ENCODE results near the gene UTY.

UTY gene

DNA sequence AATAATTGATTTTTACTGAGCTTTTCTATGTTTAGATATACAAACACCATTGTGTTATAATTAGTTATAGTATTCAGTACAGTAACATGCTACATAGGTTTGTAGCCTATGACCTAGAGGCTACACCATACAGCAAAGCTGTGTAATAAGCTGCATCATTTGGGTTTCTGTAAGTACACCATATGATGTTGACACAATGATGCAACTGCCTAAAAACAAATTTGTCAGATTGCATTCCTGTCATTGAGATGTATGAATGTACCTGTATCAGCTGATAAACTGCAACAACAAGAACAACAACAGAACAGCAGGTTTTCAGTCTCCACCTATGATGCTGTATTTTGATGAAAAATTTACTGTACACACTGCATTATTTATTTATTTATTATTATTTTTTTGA is 64.3 kb downstream of the UTY start:
- no peak for DNase-seq (ENCODE audit: low read depth, low spot score)

DNA sequence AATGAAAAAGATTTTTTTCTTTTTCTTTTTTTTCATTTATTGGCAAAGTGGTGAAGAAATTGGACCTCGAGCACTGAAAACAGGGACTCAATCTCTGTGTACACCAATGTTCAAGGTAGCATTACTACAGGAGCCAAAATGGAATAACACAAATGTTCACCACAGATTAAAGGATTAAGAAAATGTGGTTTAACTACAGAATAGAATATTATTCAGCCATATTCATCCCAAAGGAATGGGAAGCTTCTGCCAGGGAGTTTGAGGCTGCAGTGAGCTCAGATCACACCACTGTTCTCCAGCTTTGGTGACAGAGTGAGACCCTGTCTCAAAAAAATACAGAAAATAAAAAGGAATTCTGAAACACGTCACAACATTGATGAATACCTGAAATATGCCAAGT is 81.0 kb downstream of the UTY start:
- no peak for DNase-seq (ENCODE audit: low read depth, low spot score)

DNA sequence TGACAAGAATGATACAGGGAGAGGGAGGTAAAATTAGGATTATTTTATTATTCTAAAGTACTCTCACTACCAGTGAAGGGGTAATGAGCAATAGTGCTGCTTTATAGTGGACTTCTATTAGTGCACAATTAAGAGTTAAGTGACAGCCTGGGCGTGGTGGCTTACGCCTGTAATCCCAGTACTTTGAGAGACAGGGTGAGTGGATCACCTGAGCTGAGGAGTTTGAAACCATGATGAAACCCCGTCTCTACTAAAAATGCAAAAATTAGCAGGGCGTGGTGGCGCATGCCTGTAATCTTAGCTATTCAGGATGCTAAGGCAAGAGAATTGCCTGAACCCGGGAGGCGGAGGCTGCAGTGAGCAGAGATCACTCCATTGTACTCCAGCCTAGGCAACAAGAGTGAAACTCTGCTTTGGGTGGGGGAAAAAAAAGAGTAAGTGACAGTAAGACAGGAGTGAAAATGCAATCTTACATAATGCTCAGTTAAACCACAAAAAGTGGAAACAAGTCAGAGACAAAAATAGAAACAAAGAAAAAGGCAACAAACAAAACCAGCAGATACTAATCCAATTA is 98.6 kb downstream of the UTY start:
- DNase-seq (ENCODE audit: low read depth, low spot score), result no peak

DNA sequence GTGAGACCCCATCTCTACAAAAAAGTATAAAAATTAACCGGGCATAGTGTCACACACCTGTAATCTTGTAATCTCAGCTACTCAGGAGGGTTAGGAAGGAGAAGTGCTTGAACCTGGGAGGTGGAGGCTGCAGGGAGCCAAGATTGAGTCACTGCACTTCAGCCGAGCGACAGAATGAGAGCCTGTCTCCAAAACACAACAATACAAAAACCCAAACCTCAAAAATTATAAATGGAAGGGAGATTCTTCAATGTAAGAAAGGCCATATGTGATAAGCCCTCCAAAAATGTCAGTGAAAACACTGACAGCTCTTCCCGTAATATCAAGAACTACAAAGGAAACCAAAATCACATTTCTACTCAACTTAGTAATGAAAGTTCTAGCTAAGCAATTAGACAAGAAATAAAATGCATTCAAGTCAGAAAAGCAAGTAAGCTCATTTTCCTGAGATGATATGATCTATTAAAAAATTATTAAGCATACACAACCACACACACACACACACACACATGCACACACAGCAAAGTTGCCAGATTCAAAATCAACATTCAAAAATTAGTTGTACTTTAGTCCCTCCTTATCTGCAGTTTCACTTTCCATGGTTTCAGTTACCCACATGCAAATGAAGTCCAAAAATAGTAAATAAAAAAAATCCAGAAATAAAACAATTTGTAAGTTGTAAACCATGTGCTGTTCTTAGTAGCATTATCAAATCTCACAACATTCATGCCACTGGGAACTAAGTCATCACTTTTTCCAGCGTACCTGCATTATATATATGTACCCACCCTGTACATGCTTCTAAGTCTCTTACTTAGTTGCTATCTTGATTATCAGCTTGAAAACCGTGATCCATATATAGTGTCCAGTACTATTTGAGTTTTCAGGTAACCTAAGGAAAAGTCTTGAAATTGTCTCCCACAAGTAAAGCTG is 108.7 kb downstream of the UTY start:
- DNase-seq (ENCODE audit: low read depth, low spot score), result no peak

DNA sequence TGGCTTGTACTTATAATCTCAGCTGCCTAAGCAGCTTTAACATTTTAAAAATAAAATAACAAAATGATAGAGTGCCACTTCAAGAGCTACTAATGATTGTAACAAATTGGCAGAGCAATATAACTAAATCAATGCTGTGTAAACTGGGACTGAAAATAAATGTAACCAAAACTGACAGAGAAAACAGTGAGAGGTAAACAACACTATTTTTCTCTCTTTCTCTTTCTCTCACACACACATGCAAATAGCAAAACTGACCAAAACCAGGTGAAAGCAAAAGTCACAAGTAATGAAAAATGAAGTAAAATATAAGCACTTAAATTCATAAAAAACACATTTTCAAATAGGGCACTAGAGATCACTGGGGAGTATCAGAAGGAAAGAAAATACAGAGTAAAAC is 109.6 kb downstream of the UTY start:
- DNase-seq (ENCODE audit: low read depth, low spot score), result no peak

DNA sequence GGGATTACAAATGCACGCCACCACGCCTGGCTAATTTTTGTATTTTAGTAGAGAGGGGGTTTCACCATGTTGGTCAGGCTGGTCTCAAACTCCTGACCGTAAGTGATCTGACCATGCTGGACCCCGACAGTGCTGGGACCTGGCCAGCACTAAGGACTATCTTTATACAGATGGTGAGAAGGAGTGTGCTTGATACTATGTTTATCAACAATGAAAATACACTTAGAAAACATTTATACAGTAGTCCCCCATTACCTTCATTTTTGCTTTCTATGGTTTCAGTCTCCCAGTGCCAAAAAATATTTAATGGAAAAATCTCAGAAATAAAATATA is 111.4 kb downstream of the UTY start:
- DNase-seq (ENCODE audit: low read depth, low spot score), result no peak

DNA sequence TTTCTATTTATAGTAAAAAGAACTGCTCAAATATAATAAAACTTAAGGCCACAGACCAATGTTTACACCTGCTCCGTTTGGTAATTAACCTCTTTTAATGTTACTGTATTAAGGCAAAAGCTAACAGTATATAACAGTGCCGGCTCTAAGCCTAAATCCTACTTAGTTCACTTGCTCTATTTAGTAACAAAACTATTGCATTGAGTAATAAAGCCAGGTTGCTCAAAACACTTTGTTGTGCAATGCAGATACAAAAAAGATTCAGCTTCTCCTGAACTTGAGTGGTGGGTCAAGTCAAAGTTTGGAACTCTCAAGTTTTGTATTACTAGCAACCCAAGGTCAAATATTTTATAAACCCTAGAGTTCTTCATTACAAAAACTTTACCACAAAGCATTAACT is 116.2 kb downstream of the UTY start:
- no peak for DNase-seq (ENCODE audit: low read depth, low spot score)

DNA sequence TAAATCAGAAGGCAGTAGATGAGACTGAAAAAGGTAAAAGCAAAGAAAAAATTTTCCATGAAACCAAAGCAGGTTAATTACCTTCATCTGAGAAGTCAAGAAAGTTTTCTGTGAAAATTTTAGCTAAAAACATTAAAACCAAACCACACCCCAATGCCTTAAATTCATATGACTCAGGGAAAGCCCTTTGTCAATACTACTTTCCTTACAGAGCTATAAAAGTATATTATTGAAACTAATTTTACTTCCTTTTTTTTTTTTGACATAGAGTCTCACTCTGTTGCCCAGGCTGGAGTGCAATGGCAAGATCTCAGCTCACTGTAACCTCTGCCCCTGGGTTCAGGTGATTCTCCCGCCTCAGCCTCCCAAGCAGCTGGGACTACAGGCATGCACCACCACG is 117.2 kb downstream of the UTY start:
- DNase-seq (ENCODE audit: low read depth, low spot score), result no peak

DNA sequence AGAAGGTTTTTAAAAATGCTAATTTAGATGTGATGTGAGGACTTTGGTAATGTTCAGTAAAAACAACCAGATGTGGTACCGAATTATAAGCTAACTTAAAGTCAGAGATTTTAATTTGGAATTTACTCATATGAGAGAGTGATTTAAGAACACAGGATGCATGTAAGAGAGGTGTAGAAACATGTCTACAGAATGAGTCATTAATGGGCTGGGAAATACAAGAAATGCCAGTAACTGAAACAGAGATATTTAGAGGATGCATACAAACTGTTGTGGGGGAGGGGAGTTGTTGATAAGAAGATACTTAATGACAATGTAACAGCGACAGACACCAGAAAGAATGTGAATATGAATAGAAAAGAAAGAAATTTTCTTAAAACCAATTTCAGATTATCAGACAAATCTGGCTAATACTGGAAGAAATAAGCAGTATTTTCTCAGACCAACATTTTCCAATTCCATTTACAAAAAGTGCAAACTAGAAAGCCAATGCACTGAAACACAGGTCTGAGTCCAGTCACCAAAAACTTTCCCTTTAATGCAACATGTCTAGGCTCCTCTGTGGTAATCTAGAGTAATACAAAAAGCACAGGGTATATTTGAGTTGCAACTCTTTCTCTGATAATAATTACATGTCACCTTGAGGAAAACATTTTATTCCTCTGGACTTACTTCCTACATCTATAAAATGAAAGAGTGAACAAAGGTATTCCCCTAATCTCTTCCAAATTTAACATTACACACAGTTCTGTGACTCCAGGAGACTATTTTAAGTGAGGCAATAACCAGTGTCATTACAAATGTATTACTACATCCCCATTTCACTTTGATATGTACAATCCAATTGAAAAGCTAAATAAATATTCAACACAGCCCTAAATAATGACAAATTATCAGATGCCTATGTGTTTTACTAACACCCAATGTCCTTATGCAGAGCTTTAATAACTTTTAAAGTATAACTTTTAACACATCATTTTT is 117.9 kb downstream of the UTY start:
- no peak for DNase-seq (ENCODE audit: low read depth, low spot score)

DNA sequence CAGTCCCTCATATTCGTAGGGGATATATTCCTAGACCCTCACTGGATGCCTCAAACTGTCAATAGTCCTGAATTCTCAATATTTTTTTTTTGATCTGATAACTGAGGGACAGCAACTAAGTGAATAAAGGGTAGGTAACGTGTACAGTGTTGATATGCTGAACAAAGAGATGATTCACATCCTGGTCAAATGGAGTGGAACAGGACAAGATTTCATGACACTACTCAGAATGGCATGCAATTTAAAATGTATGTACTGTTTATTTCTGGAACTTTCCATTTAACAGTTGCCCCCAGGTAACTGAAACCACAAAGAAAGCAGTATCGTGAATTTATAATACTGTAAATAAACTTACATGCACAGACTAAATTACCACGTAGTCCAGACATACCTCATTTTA is 128.4 kb downstream of the UTY start:
- DNase-seq (ENCODE audit: low read depth, low spot score), result no peak

DNA sequence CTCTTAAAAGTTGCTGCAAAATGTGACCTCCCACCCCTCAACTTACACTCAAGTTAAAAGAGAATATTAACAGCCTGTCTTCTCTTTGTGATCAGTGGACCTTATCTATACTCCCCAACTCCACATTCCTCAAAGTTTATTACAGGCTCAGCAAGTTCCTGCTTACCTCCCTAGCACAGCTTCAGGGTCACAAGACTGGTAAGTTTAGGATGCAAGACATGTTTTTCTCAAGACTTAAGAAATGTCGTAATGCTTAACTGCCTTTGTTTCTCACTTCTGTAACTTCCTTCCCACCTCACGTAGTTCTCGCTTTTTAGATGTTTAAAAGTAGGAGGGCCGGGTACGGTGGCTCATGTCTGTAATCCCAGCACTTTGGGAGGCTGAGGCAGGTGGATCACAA is 132.7 kb downstream of the UTY start:
- DNase-seq (ENCODE audit: low read depth, low spot score), result no peak

DNA sequence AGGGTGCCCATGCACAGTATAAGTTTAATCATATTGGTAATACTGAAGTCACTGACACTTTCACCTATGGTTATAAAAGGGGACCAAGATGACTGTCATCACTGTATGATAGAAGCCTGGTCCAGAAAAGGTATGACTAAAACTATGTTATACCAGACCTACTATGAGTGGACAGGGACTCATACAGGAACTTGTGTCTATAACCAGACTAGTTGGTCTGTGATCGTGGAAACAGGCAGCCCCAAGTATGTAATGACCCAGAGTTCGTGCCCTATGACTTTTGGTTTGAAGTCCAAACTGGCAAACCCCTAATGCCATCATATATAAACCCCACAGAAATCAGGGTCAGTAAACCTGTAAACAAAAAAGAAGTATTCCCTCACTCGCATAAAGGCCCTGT is 134.3 kb downstream of the UTY start:
- no peak for DNase-seq (ENCODE audit: low read depth, low spot score)

DNA sequence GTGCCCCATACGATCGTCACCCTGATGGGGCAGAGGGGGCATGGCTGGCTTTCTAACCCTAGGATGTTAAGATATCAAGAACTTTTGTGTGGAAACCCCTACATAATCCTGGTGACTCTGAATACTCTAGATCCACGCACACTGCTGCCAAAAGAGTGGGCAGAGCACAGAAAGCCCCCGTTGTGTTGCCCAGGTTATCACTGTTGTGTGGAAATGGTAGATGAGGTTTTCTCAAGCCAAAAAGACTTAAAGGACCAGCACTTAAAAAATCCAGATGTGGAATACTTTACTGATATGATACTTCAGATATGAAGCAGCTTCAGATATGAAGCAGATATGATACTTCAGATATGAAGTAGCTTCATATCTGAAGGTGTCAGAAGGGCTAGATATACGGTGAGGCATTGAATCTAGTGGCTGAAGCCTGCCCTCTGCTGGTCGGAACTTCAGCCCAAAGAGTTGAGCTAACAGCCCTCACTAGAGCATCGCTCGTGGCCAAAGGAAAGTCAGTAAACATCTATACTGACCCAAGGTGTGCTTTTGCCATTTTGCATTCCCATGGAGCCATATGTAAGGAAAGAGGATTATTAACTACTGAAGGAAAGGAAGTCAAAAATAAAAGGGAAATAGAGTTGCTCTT is 136.4 kb downstream of the UTY start:
- no peak for DNase-seq (ENCODE audit: low read depth, low spot score)

DNA sequence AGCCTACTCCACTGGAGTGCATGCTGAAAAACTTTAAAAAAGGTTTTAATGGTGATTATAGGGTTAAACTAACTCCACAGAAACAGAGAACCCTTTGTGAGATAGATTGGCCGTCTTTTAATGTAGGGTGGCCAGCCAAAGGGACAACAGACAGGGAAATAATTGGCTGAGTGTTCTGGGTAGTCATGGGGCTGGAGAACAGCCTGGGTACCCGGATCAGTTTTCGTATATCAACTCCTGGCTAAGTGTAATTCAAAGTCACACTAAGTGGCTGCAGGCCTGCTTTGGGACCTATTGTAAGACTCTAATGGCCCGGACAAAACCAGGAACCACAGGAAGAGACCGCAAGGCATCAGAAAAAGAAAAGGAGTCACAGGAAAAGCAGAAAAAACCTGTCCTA is 139.9 kb downstream of the UTY start:
- no peak for DNase-seq (ENCODE audit: low read depth, low spot score)

DNA sequence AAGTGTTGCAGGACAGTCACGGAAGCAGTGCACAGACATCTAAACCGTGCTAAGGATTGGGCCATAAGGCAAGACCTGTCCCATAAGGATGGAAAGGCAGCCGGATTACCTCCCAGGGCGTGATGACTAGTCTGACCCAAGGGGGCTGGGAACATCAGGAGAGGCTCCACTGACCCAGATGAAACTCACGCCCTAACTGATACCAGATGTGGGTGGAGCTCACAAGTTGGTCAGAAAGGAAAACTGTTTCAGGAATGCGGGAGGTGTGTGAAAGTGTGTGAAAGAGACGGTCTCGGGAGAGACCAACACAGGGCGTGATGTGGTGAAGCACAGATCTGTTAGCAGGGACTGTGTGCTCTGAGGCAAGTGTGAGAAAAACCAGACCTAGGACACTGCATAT is 140.5 kb downstream of the UTY start:
- DNase-seq (ENCODE audit: low read depth, low spot score), result no peak

DNA sequence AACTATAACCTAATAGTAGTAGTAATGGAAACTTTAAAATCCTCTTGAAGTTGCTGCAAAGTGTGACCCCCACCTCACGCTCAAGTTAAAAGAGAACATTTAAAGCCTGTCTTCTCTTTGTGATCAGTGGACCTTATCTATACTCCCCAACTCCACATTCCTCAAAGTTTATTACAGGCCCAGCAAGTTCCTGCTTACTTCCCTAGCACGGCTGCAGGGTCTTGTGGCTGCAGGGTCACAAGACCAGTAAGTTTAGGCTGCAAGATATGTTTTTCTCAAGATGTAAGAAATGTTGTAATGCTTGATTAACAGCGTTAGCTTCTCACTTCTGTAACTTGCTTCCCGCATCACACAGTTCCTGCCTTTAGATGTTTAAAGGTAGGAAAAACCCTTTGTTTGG is 141.1 kb downstream of the UTY start:
- no peak for DNase-seq (ENCODE audit: low read depth, low spot score)

DNA sequence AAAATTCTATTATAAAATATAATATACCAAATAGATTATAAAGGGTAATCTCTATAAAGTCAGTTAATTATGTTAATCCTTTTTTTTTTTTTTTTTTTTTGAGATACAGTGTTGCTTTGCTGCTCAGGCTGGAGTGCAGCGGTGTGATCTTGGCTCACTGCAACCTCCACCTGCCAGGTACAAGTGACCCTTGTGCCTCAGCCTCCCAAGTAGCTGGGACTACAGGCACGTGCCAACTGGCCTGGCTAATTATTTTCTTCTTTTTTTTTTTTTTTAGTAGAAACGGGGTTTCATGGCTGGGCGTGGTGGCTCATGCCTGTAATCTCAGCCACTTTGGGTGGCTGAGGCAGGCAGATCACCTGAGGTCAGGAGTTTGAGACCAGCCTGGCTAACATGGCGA is 141.9 kb downstream of the UTY start:
- no peak for DNase-seq (ENCODE audit: low read depth, low spot score)

DNA sequence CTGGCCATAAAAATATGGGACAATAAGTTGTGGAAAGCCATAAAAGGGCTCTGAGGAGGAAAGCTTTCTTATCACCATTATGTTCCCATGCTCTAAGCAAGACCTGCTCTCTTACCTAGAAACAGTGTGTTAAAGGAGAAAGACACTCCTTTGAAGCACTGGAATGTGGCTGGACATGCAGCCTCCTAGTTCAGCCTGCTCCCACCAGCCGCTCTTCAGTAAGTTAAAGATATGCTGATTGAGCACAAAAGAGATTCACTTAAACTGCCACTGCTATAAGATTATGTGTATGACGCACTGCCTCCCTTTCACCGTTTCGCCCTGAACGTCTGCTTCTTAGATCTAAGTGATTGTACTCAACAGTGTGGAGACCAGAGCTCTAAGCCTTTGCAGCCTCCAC is 146.0 kb downstream of the UTY start:
- DNase-seq (ENCODE audit: low read depth, low spot score), result no peak

DNA sequence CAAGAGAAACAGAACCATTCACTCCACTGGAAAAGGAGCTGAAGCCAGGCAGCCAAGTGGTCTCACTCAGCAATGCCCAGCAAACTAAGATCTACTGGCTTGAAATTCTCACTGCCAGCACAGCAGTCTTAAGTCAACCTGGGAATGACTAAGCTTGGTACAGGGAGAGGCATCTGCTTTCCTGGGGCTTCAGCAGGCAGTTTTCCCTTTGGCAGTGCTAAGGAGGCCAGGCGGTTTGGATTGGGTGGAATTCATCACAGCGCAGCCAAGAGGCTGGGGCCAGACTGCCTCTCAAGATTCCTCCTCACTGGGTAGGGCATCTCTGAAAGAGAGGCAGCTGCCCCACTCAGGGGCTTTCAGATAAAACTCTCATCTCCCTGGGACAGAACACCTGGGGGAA is 149.2 kb downstream of the UTY start:
- DNase-seq (ENCODE audit: low read depth, low spot score), result no peak

DNA sequence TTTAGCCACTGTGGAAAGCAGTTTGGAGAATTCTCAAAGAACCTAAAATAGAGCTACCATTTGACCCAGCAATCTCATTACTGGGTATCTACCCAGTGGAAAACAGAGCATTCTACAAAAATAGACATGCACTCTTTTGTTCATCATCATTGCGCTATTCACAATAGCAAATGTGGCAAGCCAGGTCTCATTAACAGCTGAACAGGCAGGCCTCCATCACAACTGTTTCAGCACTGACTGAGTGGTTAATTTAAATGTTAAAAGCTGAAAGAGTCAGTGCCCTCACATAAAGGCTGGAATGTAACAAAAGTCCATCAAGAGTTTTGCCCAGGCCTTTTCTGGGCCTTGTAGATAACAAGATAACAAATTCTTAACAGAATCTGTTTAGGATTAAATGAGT is 166.9 kb downstream of the UTY start:
- DNase-seq (ENCODE audit: low read depth, low spot score), result no peak

DNA sequence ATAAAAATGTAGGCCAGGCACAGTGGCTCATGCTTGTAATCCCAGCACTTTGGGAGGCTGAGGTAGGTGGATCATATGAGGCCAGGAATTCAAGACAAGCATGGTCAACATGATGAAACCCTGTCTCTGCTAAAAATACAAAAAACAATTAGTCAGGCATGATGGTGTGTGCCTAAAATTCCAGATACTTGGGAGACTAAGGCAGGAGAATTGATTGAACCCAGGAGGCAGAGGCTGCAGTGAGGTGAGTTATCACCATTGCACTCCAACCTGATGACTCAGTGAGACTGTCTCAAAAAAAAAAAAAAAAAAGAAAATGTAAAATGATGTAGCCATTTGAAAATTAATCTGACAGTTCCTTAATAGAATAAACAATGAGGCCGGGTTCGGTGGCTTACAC is 171.9 kb downstream of the UTY start:
- no peak for DNase-seq (ENCODE audit: low read depth, low spot score)

DNA sequence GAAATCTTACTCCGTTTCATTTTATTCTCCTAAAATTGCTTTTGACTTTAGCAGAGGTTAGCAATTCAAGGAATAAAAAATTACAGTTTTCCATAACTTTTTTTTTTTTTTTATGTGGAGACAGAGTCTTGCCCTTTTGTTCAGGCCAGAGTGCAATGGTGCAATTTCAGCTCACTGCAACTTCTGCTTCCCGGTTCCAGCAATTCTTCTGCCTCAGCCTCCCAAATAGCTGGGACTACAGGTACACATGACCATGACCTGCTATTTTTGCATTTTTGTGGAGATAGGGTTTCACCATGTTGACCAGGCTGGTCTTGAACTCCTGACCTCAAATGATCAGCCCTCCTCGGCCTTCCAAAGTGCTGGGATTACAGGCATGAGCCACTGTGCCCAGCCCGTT is 179.0 kb downstream of the UTY start:
- DNase-seq (ENCODE audit: low read depth, low spot score), result no peak
